ENCODE measurements around the gene FAM111A. TPM values are rescaled to one million over a fixed set of nuclear protein-coding genes. Genes with fewer than 3 reads are reported as not detected.

The FAM111A gene
- total and polyA plus RNA-seq, 2 donors from 2014 or later: 14.2 to 42.2 TPM

DNA sequence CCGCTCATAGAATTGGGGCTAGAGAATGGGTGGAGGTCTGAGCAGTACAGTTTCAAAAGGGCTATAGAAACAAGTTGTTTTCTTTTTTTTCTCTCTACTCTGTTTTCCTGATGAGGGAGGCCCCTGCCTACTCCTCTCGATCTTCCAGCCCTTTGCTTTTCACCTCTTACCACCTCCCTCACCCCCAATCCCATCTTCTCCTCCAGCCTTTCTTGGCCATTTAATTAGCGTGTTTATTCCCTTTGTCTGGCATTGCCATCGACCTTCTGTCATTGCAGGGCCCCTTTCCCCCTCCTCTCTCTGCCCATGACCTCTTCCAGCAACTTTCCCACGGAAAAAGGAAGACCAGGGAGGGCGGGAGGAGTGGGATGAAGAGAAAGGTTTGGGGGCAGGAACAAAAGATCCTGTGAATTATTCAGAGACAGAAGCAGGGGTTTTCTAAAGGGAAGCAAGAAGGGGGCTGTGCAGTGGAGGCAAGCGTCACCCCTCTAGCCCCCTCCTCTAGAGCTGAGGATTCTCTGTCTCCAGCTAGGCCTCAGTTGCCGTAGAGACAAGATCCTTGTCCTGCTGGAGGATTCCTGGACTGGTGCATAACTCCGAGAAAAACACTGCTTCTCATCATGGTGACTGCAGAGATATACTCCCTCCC lies 42.2 kb downstream of the FAM111A start:
- Histone ChIP-seq H3K36me3 (ENCODE audit: control insufficient read depth in 2 of 3, insufficient read depth in 3 of 3, low read length in 3 of 3) (peaks cover 2 to 11% (median 9%) of the 10 kb centered on the region in 3 donors), H3K27ac (ENCODE audit: low read depth in 2 of 2, low read length in 2 of 2) (no peak overlapping the region), H3K4me1 (ENCODE audit: control insufficient read depth in 2 of 3, insufficient read depth in 2 of 3, low read depth in 1 of 3, low read length in 3 of 3) (peaks cover 12 to 19% (median 18%) of the 10 kb centered on the region in 3 donors), H3K9ac (ENCODE audit: low read length in 3 of 3) (no peak overlapping the region), H3K27me3 (ENCODE audit: control insufficient read depth, insufficient read depth, low read length) (no peaks in the 10 kb centered on the region), H3K4me3 (ENCODE audit: low read length in 3 of 3) (no peak overlapping the region), H3K9me3 (ENCODE audit: control insufficient read depth in 2 of 3, insufficient read depth in 1 of 3, low read length in 3 of 3) (no peaks in the 10 kb centered on the region)
- intact Hi-C loops (cut with DNase I): no loop called here
- TF ChIP-seq, protein P1, sequence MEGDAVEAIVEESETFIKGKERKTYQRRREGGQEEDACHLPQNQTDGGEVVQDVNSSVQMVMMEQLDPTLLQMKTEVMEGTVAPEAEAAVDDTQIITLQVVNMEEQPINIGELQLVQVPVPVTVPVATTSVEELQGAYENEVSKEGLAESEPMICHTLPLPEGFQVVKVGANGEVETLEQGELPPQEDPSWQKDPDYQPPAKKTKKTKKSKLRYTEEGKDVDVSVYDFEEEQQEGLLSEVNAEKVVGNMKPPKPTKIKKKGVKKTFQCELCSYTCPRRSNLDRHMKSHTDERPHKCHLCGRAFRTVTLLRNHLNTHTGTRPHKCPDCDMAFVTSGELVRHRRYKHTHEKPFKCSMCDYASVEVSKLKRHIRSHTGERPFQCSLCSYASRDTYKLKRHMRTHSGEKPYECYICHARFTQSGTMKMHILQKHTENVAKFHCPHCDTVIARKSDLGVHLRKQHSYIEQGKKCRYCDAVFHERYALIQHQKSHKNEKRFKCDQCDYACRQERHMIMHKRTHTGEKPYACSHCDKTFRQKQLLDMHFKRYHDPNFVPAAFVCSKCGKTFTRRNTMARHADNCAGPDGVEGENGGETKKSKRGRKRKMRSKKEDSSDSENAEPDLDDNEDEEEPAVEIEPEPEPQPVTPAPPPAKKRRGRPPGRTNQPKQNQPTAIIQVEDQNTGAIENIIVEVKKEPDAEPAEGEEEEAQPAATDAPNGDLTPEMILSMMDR (IDR thresholded peaks at IDR 0.05; ENCODE audit: borderline replicate concordance, extremely low read depth, insufficient read depth): no peak
- DNase-seq (no peak), FAIRE-seq (no peak)

DNA sequence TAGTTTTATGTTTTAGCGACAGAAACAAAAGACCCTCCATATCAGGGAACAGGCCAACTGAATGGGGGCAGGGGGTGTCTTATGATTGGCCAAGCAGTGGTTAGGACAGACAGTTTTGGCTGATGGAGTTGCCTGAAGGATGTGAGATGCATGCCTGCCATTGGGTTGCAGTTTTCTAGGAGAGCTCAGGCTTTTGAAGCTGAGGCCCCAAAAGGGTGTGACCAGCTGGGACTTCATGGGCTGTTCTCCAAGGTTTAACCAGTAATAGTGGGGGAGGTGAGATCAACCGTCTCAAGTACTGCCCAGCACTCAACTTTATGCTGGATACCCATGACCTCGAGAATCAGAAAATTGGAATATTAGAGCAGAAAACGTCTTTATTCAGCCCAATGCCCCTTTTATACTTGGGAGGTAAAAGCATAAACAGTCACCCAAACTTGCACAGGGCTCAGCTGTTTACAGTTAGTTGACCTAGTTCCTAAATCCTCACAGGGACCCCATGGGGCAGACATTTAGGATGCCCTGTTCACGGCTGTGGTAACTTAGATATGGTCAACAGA lies 42.8 kb downstream of the FAM111A start:
- intact Hi-C loops (cut with DNase I): no loop called here
- Histone ChIP-seq H3K9me3 (ENCODE audit: control insufficient read depth in 2 of 3, insufficient read depth in 1 of 3, low read length in 3 of 3) (no peaks in the 10 kb centered on the region), H3K27me3 (ENCODE audit: control insufficient read depth, insufficient read depth, low read length) (no peaks in the 10 kb centered on the region), H3K36me3 (ENCODE audit: control insufficient read depth in 2 of 3, insufficient read depth in 3 of 3, low read length in 3 of 3) (peaks cover 2 to 14% (median 11%) of the 10 kb centered on the region in 3 donors), H3K27ac (ENCODE audit: low read depth in 2 of 2, low read length in 2 of 2) (no peak overlapping the region), H3K4me1 (ENCODE audit: control insufficient read depth in 2 of 3, insufficient read depth in 2 of 3, low read depth in 1 of 3, low read length in 3 of 3) (peaks cover 12 to 19% (median 18%) of the 10 kb centered on the region in 3 donors), H3K4me3 (ENCODE audit: low read length in 3 of 3) (no peak overlapping the region), H3K9ac (ENCODE audit: low read length in 3 of 3) (no peak overlapping the region)
- TF ChIP-seq, protein P1 (IDR thresholded peaks at IDR 0.05; ENCODE audit: borderline replicate concordance, extremely low read depth, insufficient read depth): no peak
- FAIRE-seq: no peak
- peak in 2 of 5 donors; percentile 13 to 43 for DNase-seq

DNA sequence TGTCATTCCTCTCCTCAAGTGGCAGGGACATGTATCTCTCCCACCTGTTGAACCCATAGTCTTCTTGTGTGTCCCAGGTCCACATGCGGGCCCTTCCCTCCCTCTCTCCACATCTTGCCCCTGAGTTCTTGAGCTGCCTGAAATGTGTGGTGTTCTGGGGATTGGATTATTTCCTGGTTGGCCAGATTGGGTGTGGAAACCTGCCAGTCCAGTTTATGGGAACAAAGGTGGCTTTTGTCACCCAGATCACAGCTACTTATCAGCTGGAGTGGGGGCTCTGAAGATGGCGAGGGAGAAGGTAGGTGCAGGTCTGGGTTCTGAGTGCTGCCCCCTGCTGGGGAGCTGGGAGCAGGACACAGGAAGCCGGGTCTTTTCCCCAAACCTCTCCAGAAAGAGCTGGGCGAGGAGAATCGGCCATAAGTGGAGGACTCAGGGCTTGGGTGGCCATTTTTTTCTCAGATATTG lies 43.5 kb downstream of the FAM111A start:
- H3K9ac ChIP-seq (ENCODE audit: low read length in 3 of 3): no peak overlapping the region
- TF ChIP-seq, protein P1 (IDR thresholded peaks at IDR 0.05; ENCODE audit: borderline replicate concordance, extremely low read depth, insufficient read depth): peak; percentile 39

More for the DNA sequence above, 43.5 kb downstream of the FAM111A start:
- Histone ChIP-seq H3K27ac (ENCODE audit: low read depth in 2 of 2, low read length in 2 of 2) (no peak overlapping the region), H3K27me3 (ENCODE audit: control insufficient read depth, insufficient read depth, low read length) (no peaks in the 10 kb centered on the region), H3K36me3 (ENCODE audit: control insufficient read depth in 2 of 3, insufficient read depth in 3 of 3, low read length in 3 of 3) (peaks cover 2 to 14% (median 11%) of the 10 kb centered on the region in 3 donors), H3K4me3 (ENCODE audit: low read length in 3 of 3) (no peak overlapping the region), H3K4me1 (ENCODE audit: control insufficient read depth in 2 of 3, insufficient read depth in 2 of 3, low read depth in 1 of 3, low read length in 3 of 3) (peaks cover 12 to 19% (median 18%) of the 10 kb centered on the region in 3 donors), H3K9me3 (ENCODE audit: control insufficient read depth in 2 of 3, insufficient read depth in 1 of 3, low read length in 3 of 3) (no peaks in the 10 kb centered on the region)
- peak in 4 of 5 donors; percentile 57 to 78 (median 59) for DNase-seq
- intact Hi-C loops (cut with DNase I): no loop called here
- FAIRE-seq: no peak
